Stimulated activated CD8-positive, alpha-beta memory T cell treated with anti-CD3 and anti-CD28 coated beads, Interleukin-2, amount 100 ng/mL, for 1 hour (primary cell): ENCODE measurements around the gene PLPP6.
"Not testable (repeated sequence)": the region's sequence is repeated elsewhere in the genome, so short reads cannot be mapped to it uniquely, and the experiment has no call there.

Experiments used
- DNase-seq, 2 donors: peaks; one replicate each; pipeline ENCODE4 v3.0.0-alpha.2; 2020; ENCODE audit warnings: low read depth in 2 of 2

The PLPP6 gene

GRCh38 chr9:4662108-4662988 is at the start of gene PLPP6:
PLPP6 (plus strand) TSS chr9:4662294; CDS start chr9:4662376, 82 bp downstream.
- DNase-seq = peak; percentile 41 to 56

GRCh38 chr9:4614627-4615026 is 47.5 kb upstream of the PLPP6 start:
- no peak for DNase-seq

GRCh38 chr9:4615251-4615650 is 46.8 kb upstream of the PLPP6 start:
- DNase-seq = no peak

GRCh38 chr9:4615778-4616177 is 46.3 kb upstream of the PLPP6 start:
- no peak for DNase-seq

- no peak for DNase-seq
Observed at GRCh38 chr9:4617752-4618151, 44.3 kb upstream of the PLPP6 start.

GRCh38 chr9:4618700-4619099 is 43.4 kb upstream of the PLPP6 start:
- no peak for DNase-seq

GRCh38 chr9:4620057-4620765 is 41.9 kb upstream of the PLPP6 start:
- no peak for DNase-seq

- no peak for DNase-seq
Observed at GRCh38 chr9:4620881-4621555, 41.1 kb upstream of the PLPP6 start.

GRCh38 chr9:4622016-4622415 is 40.1 kb upstream of the PLPP6 start:
- no peak for DNase-seq

GRCh38 chr9:4630836-4631235 is 31.3 kb upstream of the PLPP6 start:
- no peak for DNase-seq

GRCh38 chr9:4638968-4639367 is 23.1 kb upstream of the PLPP6 start:
- no peak for DNase-seq

GRCh38 chr9:4639420-4639819 is 22.7 kb upstream of the PLPP6 start:
- DNase-seq = no peak

GRCh38 chr9:4640027-4640426 is 22.1 kb upstream of the PLPP6 start:
- no peak for DNase-seq

- no peak for DNase-seq
Observed at GRCh38 chr9:4642351-4642750, 19.7 kb upstream of the PLPP6 start.

- DNase-seq = no peak
Observed at GRCh38 chr9:4654084-4654483, 8.0 kb upstream of the PLPP6 start.

- DNase-seq = no peak
Observed at GRCh38 chr9:4654538-4654937, 7.6 kb upstream of the PLPP6 start.

- DNase-seq = not testable (repeated sequence)
Observed at GRCh38 chr9:4656196-4656595, 5.9 kb upstream of the PLPP6 start.

- no peak for DNase-seq
Observed at GRCh38 chr9:4656621-4657020, 5.5 kb upstream of the PLPP6 start.

- DNase-seq = no peak
Observed at GRCh38 chr9:4657426-4658159, 4.5 kb upstream of the PLPP6 start.

GRCh38 chr9:4660665-4661064 is 1.4 kb upstream of the PLPP6 start:
- DNase-seq = not testable (repeated sequence)

- DNase-seq = no peak
Observed at GRCh38 chr9:4661165-4661564, 929 bp upstream of the PLPP6 start.

- DNase-seq = no peak
Observed at GRCh38 chr9:4661611-4662010, 483 bp upstream of the PLPP6 start.
